ENCODE measurements around the gene STEAP1.

STEAP1 gene

GRCh38 chr7:90201500-90202195, 47.4 kb downstream of the STEAP1 start:
- Histone ChIP-seq H3K27me3 (ENCODE audit: control insufficient read depth in 3 of 3, insufficient read depth in 3 of 3, low read depth in 1 of 3, low read length in 3 of 3) (no peaks in the 10 kb centered on the region), H4K91ac (ENCODE audit: low read depth, low read length, poor library complexity) (no peak overlapping the region), H3K4ac (ENCODE audit: low read length) (no peak overlapping the region), H2BK5ac (ENCODE audit: low read length) (no peak overlapping the region), H2BK120ac (ENCODE audit: low read depth, low read length) (no peak overlapping the region), H2AFZ (ENCODE audit: low read length) (no peak overlapping the region), H3K9me3 (replicated peaks in 1 of 2; ENCODE audit: control insufficient read depth in 2 of 2, insufficient read depth in 1 of 2, low read depth in 1 of 2, low read length in 2 of 2) (no peaks in the 10 kb centered on the region), H3K4me3 (ENCODE audit: low read length in 2 of 2) (no peak overlapping the region), H4K8ac (ENCODE audit: low read depth, low read length) (no peak overlapping the region), H3K4me1 (ENCODE audit: control insufficient read depth in 2 of 2, insufficient read depth in 1 of 2, low read depth in 1 of 2, low read length in 2 of 2) (no peaks in the 10 kb centered on the region), H3K18ac (ENCODE audit: low read length) (no peak overlapping the region), H3K79me1 (ENCODE audit: low read depth, low read length) (no peaks in the 10 kb centered on the region), H3K4me2 (ENCODE audit: insufficient read depth, low read length, poor library complexity, severe bottlenecking) (no peak overlapping the region), H3K14ac (ENCODE audit: low read length) (no peak overlapping the region), H3K9ac (ENCODE audit: low read depth, low read length, poor library complexity) (no peak overlapping the region), H2BK12ac (ENCODE audit: low read length) (no peak overlapping the region), H3K27ac (replicated peaks; ENCODE audit: low read length) (no peak overlapping the region), H2BK15ac (ENCODE audit: low read length) (no peak overlapping the region), H3K36me3 (replicated peaks in 1 of 2; ENCODE audit: control insufficient read depth in 2 of 2, insufficient read depth in 2 of 2, low read length in 2 of 2) (no peaks in the 10 kb centered on the region), H3K23ac (ENCODE audit: low read depth, low read length, poor library complexity) (no peak overlapping the region), H2AK5ac (ENCODE audit: low read depth, low read length) (no peak overlapping the region)
- DNase-seq (ENCODE audit: low spot score), result no peak
- 100% methylated on average over 1 of the region's 2 CpGs; no CpG with 5 or more reads in 1 of the 2 donors for WGBS, 2 donors (ENCODE audit: extremely low coverage in 2 of 2, insufficient read length in 2 of 2, insufficient replicate concordance in 1 of 2)

DNA sequence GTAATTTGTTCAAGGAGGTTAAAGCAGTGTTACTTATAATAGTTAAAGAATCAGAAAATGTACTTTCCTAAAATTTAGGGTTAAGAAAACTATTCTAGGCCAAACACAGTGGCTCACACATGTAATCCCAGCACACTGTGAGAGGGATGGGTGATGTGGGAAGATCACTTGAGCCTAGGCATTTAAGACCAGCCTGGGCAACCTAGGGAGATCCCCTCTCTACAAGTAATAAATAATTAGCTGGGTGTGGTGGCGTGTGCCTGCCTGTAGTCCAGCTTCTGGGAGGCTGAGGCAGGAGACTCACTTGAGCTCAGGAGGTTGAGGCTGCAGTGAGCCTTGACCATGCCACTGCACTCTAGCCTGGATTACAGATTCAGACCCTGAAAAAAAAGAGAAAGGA, 53.7 kb downstream of the STEAP1 start:
- DNase-seq (ENCODE audit: low spot score), result no peak
- Histone ChIP-seq H3K36me3 (replicated peaks in 1 of 2; ENCODE audit: control insufficient read depth in 2 of 2, insufficient read depth in 2 of 2, low read length in 2 of 2) (no peaks in the 10 kb centered on the region), H3K4me1 (ENCODE audit: control insufficient read depth in 2 of 2, insufficient read depth in 1 of 2, low read depth in 1 of 2, low read length in 2 of 2) (peaks cover 2 to 5% of the 10 kb centered on the region in 2 donors), H3K79me1 (ENCODE audit: low read depth, low read length) (no peaks in the 10 kb centered on the region), H3K27ac (replicated peaks; ENCODE audit: low read length) (no peak overlapping the region), H3K4me3 (ENCODE audit: low read length in 2 of 2) (no peak overlapping the region), H2BK5ac (ENCODE audit: low read length) (no peak overlapping the region), H2BK15ac (ENCODE audit: low read length) (no peak overlapping the region), H3K9ac (ENCODE audit: low read depth, low read length, poor library complexity) (no peak overlapping the region), H3K23ac (ENCODE audit: low read depth, low read length, poor library complexity) (no peak overlapping the region), H3K27me3 (ENCODE audit: control insufficient read depth in 3 of 3, insufficient read depth in 3 of 3, low read depth in 1 of 3, low read length in 3 of 3) (peaks cover 0 to 34% (median 9%) of the 10 kb centered on the region in 3 experiments), H2AK5ac (ENCODE audit: low read depth, low read length) (no peak overlapping the region), H4K91ac (ENCODE audit: low read depth, low read length, poor library complexity) (no peak overlapping the region), H2BK120ac (ENCODE audit: low read depth, low read length) (no peak overlapping the region), H3K14ac (ENCODE audit: low read length) (no peak overlapping the region), H2AFZ (ENCODE audit: low read length) (no peak overlapping the region), H3K18ac (ENCODE audit: low read length) (no peak overlapping the region), H2BK12ac (ENCODE audit: low read length) (no peak overlapping the region), H3K4me2 (ENCODE audit: insufficient read depth, low read length, poor library complexity, severe bottlenecking) (no peak overlapping the region), H3K9me3 (replicated peaks in 1 of 2; ENCODE audit: control insufficient read depth in 2 of 2, insufficient read depth in 1 of 2, low read depth in 1 of 2, low read length in 2 of 2) (no peaks in the 10 kb centered on the region), H4K8ac (ENCODE audit: low read depth, low read length) (no peak overlapping the region), H3K4ac (ENCODE audit: low read length) (no peak overlapping the region)
- no CpG with 5 or more reads among the region's 1 CpG for WGBS, 2 donors (ENCODE audit: extremely low coverage in 2 of 2, insufficient read length in 2 of 2, insufficient replicate concordance in 1 of 2)

GRCh38 chr7:90209776-90210175, 55.5 kb downstream of the STEAP1 start:
- H4K8ac ChIP-seq (ENCODE audit: low read depth, low read length), result no peak overlapping the region
- H3K23ac ChIP-seq (ENCODE audit: low read depth, low read length, poor library complexity), result no peak overlapping the region
- no peaks in the 10 kb centered on the region for H3K9me3 ChIP-seq (replicated peaks in 1 of 2; ENCODE audit: control insufficient read depth in 2 of 2, insufficient read depth in 1 of 2, low read depth in 1 of 2, low read length in 2 of 2)
- no peak overlapping the region for H2BK5ac ChIP-seq (ENCODE audit: low read length)
- H2BK12ac ChIP-seq (ENCODE audit: low read length), result no peak overlapping the region
- H3K14ac ChIP-seq (ENCODE audit: low read length), result no peak overlapping the region
- H3K27me3 ChIP-seq (ENCODE audit: control insufficient read depth in 3 of 3, insufficient read depth in 3 of 3, low read depth in 1 of 3, low read length in 3 of 3), result peaks cover 0 to 49% (median 9%) of the 10 kb centered on the region in 3 experiments
- H3K4ac ChIP-seq (ENCODE audit: low read length), result no peak overlapping the region
- H3K4me2 ChIP-seq (ENCODE audit: insufficient read depth, low read length, poor library complexity, severe bottlenecking), result no peak overlapping the region
- H2BK120ac ChIP-seq (ENCODE audit: low read depth, low read length), result no peak overlapping the region
- no peak overlapping the region for H3K9ac ChIP-seq (ENCODE audit: low read depth, low read length, poor library complexity)
- H2AFZ ChIP-seq (ENCODE audit: low read length), result no peak overlapping the region
- H3K4me1 ChIP-seq (ENCODE audit: control insufficient read depth in 2 of 2, insufficient read depth in 1 of 2, low read depth in 1 of 2, low read length in 2 of 2), result peaks cover 2 to 5% of the 10 kb centered on the region in 2 donors
- H3K27ac ChIP-seq (replicated peaks; ENCODE audit: low read length), result no peak overlapping the region
- H2AK5ac ChIP-seq (ENCODE audit: low read depth, low read length), result no peak overlapping the region
- no peak overlapping the region for H2BK15ac ChIP-seq (ENCODE audit: low read length)
- no peak overlapping the region for H4K91ac ChIP-seq (ENCODE audit: low read depth, low read length, poor library complexity)
- no peak overlapping the region for H3K4me3 ChIP-seq (ENCODE audit: low read length in 2 of 2)
- H3K18ac ChIP-seq (ENCODE audit: low read length), result no peak overlapping the region
- H3K79me1 ChIP-seq (ENCODE audit: low read depth, low read length), result no peaks in the 10 kb centered on the region
- DNase-seq (ENCODE audit: low spot score), result no peak
- no peaks in the 10 kb centered on the region for H3K36me3 ChIP-seq (replicated peaks in 1 of 2; ENCODE audit: control insufficient read depth in 2 of 2, insufficient read depth in 2 of 2, low read length in 2 of 2)
- WGBS, 2 donors (ENCODE audit: extremely low coverage in 2 of 2, insufficient read length in 2 of 2, insufficient replicate concordance in 1 of 2), result no CpG with 5 or more reads among the region's 1 CpG

DNA sequence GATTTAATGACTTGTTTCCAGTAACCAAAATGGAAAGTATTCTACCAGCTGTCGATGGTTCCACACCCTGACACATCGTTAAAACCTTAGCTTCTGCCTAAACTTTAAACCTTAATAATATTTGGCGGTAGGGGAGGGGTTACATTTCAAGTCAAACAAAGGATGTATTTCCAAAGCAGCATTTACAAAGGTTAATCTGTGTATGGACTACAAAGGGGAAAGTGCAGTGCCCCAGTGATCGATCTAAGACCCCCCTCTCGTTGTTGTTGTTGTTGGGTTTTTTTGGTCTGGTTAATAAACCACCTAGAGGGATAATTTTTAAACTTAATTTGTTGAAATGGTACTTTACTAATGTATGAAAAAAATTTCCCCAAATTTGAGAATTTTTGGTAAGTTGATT, 56.2 kb downstream of the STEAP1 start:
- H3K36me3 ChIP-seq (replicated peaks in 1 of 2; ENCODE audit: control insufficient read depth in 2 of 2, insufficient read depth in 2 of 2, low read length in 2 of 2), result no peaks in the 10 kb centered on the region
- no peak overlapping the region for H3K9ac ChIP-seq (ENCODE audit: low read depth, low read length, poor library complexity)
- no peaks in the 10 kb centered on the region for H3K9me3 ChIP-seq (replicated peaks in 1 of 2; ENCODE audit: control insufficient read depth in 2 of 2, insufficient read depth in 1 of 2, low read depth in 1 of 2, low read length in 2 of 2)
- no peak overlapping the region for H2BK5ac ChIP-seq (ENCODE audit: low read length)
- no peak overlapping the region for H2BK15ac ChIP-seq (ENCODE audit: low read length)
- no peak overlapping the region for H4K91ac ChIP-seq (ENCODE audit: low read depth, low read length, poor library complexity)
- no peaks in the 10 kb centered on the region for H3K79me1 ChIP-seq (ENCODE audit: low read depth, low read length)
- no peak overlapping the region for H3K23ac ChIP-seq (ENCODE audit: low read depth, low read length, poor library complexity)
- no peak overlapping the region for H2BK12ac ChIP-seq (ENCODE audit: low read length)
- H3K4me2 ChIP-seq (ENCODE audit: insufficient read depth, low read length, poor library complexity, severe bottlenecking), result no peak overlapping the region
- DNase-seq (ENCODE audit: low spot score), result no peak
- no peak overlapping the region for H3K14ac ChIP-seq (ENCODE audit: low read length)
- no CpG with 5 or more reads among the region's 5 CpGs for WGBS, 2 donors (ENCODE audit: extremely low coverage in 2 of 2, insufficient read length in 2 of 2, insufficient replicate concordance in 1 of 2)
- H2AFZ ChIP-seq (ENCODE audit: low read length), result no peak overlapping the region
- H4K8ac ChIP-seq (ENCODE audit: low read depth, low read length), result no peak overlapping the region
- no peak overlapping the region for H3K18ac ChIP-seq (ENCODE audit: low read length)
- H3K4me1 ChIP-seq (ENCODE audit: control insufficient read depth in 2 of 2, insufficient read depth in 1 of 2, low read depth in 1 of 2, low read length in 2 of 2), result peaks cover 2 to 5% of the 10 kb centered on the region in 2 donors
- no peak overlapping the region for H3K4ac ChIP-seq (ENCODE audit: low read length)
- H3K27ac ChIP-seq (replicated peaks; ENCODE audit: low read length), result no peak overlapping the region
- H3K27me3 ChIP-seq (ENCODE audit: control insufficient read depth in 3 of 3, insufficient read depth in 3 of 3, low read depth in 1 of 3, low read length in 3 of 3), result peaks cover 0 to 49% (median 9%) of the 10 kb centered on the region in 3 experiments
- no peak overlapping the region for H2BK120ac ChIP-seq (ENCODE audit: low read depth, low read length)
- H3K4me3 ChIP-seq (ENCODE audit: low read length in 2 of 2), result no peak overlapping the region
- H2AK5ac ChIP-seq (ENCODE audit: low read depth, low read length), result no peak overlapping the region
